ENCODE measurements around the gene TCF25. TPM values are rescaled to one million over a fixed set of nuclear protein-coding genes. Genes with fewer than 3 reads are reported as not detected.

TCF25 gene
- total RNA-seq, 1 donor from 2014 or later: 210 TPM

- no peak overlapping the region for H3K27ac Mint-ChIP-seq (ENCODE audit: unreplicated experiment)
- peaks cover 6% of the 10 kb centered on the region for H3K27me3 Mint-ChIP-seq (ENCODE audit: unreplicated experiment)
- H3K36me3 Mint-ChIP-seq (ENCODE audit: low read depth, unreplicated experiment): peaks cover 26% of the 10 kb centered on the region
- H3K4me1 Mint-ChIP-seq (ENCODE audit: unreplicated experiment): no peaks in the 10 kb centered on the region
- H3K9me3 Mint-ChIP-seq (ENCODE audit: unreplicated experiment): no peaks in the 10 kb centered on the region
- no peak for DNase-seq (ENCODE audit: low spot score)
- no peak overlapping the region for H3K4me3 Mint-ChIP-seq (ENCODE audit: unreplicated experiment)
- TF ChIP-seq, protein P1, sequence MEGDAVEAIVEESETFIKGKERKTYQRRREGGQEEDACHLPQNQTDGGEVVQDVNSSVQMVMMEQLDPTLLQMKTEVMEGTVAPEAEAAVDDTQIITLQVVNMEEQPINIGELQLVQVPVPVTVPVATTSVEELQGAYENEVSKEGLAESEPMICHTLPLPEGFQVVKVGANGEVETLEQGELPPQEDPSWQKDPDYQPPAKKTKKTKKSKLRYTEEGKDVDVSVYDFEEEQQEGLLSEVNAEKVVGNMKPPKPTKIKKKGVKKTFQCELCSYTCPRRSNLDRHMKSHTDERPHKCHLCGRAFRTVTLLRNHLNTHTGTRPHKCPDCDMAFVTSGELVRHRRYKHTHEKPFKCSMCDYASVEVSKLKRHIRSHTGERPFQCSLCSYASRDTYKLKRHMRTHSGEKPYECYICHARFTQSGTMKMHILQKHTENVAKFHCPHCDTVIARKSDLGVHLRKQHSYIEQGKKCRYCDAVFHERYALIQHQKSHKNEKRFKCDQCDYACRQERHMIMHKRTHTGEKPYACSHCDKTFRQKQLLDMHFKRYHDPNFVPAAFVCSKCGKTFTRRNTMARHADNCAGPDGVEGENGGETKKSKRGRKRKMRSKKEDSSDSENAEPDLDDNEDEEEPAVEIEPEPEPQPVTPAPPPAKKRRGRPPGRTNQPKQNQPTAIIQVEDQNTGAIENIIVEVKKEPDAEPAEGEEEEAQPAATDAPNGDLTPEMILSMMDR (IDR thresholded peaks at IDR 0.05; ENCODE audit: unreplicated experiment): no peak
These were observed 34.8 kb downstream of the TCF25 start for GRCh38 chr16:89908236-89908635.

GRCh38 chr16:89909777-89910716, 36.7 kb downstream of the TCF25 start:
- TF ChIP-seq, protein P1 (IDR thresholded peaks at IDR 0.05; ENCODE audit: unreplicated experiment): peak; percentile 86
- no peaks in the 10 kb centered on the region for H3K9me3 Mint-ChIP-seq (ENCODE audit: unreplicated experiment)
- peaks cover 33% of the 10 kb centered on the region for H3K36me3 Mint-ChIP-seq (ENCODE audit: low read depth, unreplicated experiment)
- H3K27me3 Mint-ChIP-seq (ENCODE audit: unreplicated experiment): peaks cover 12% of the 10 kb centered on the region
- H3K4me3 Mint-ChIP-seq (ENCODE audit: unreplicated experiment): no peak overlapping the region
- peak; percentile 83 for DNase-seq (ENCODE audit: low spot score)
- H3K27ac Mint-ChIP-seq (ENCODE audit: unreplicated experiment): no peak overlapping the region
- no peaks in the 10 kb centered on the region for H3K4me1 Mint-ChIP-seq (ENCODE audit: unreplicated experiment)

GRCh38 chr16:89910717-89911354, 37.4 kb downstream of the TCF25 start:
- H3K27ac Mint-ChIP-seq (ENCODE audit: unreplicated experiment): no peak overlapping the region
- no peak for DNase-seq (ENCODE audit: low spot score)
- H3K27me3 Mint-ChIP-seq (ENCODE audit: unreplicated experiment): peaks cover 13% of the 10 kb centered on the region
- H3K36me3 Mint-ChIP-seq (ENCODE audit: low read depth, unreplicated experiment): peaks cover 25% of the 10 kb centered on the region
- H3K9me3 Mint-ChIP-seq (ENCODE audit: unreplicated experiment): no peaks in the 10 kb centered on the region
- no peaks in the 10 kb centered on the region for H3K4me1 Mint-ChIP-seq (ENCODE audit: unreplicated experiment)
- TF ChIP-seq, protein P1 (IDR thresholded peaks at IDR 0.05; ENCODE audit: unreplicated experiment): no peak
- H3K4me3 Mint-ChIP-seq (ENCODE audit: unreplicated experiment): no peak overlapping the region

- TF ChIP-seq, protein P1 (IDR thresholded peaks at IDR 0.05; ENCODE audit: unreplicated experiment): no peak
- Mint-ChIP-seq H3K27ac (ENCODE audit: unreplicated experiment) (no peak overlapping the region), H3K4me1 (ENCODE audit: unreplicated experiment) (no peaks in the 10 kb centered on the region)
These were observed 38.0 kb downstream of the TCF25 start for GRCh38 chr16:89911375-89911774.

GRCh38 chr16:89912143-89912542, 38.8 kb downstream of the TCF25 start:
- peaks cover 12% of the 10 kb centered on the region for H3K36me3 Mint-ChIP-seq (ENCODE audit: low read depth, unreplicated experiment)
- no peaks in the 10 kb centered on the region for H3K9me3 Mint-ChIP-seq (ENCODE audit: unreplicated experiment)
- no peak overlapping the region for H3K4me3 Mint-ChIP-seq (ENCODE audit: unreplicated experiment)
- H3K4me1 Mint-ChIP-seq (ENCODE audit: unreplicated experiment): no peaks in the 10 kb centered on the region
- H3K27ac Mint-ChIP-seq (ENCODE audit: unreplicated experiment): no peak overlapping the region
- TF ChIP-seq, protein P1 (IDR thresholded peaks at IDR 0.05; ENCODE audit: unreplicated experiment): no peak
- peaks cover 13% of the 10 kb centered on the region for H3K27me3 Mint-ChIP-seq (ENCODE audit: unreplicated experiment)
- no peak for DNase-seq (ENCODE audit: low spot score)

More at GRCh38 chr16:89911375-89911774, 38.0 kb downstream of the TCF25 start:
- peaks cover 13% of the 10 kb centered on the region for H3K27me3 Mint-ChIP-seq (ENCODE audit: unreplicated experiment)
- H3K36me3 Mint-ChIP-seq (ENCODE audit: low read depth, unreplicated experiment): peaks cover 20% of the 10 kb centered on the region
- H3K9me3 Mint-ChIP-seq (ENCODE audit: unreplicated experiment): no peaks in the 10 kb centered on the region
- DNase-seq (ENCODE audit: low spot score): no peak
- no peak overlapping the region for H3K4me3 Mint-ChIP-seq (ENCODE audit: unreplicated experiment)
